ENCODE measurements around the gene PLPP3. TPM values are rescaled to one million over a fixed set of nuclear protein-coding genes. Genes with fewer than 3 reads are reported as not detected.

Gene PLPP3
- total and polyA plus RNA-seq, 2 of the 8 experiments (the other 6 are each of a cell fraction or from before 2014, with no cell fraction given) = 33.2 to 42.0 TPM

DNA sequence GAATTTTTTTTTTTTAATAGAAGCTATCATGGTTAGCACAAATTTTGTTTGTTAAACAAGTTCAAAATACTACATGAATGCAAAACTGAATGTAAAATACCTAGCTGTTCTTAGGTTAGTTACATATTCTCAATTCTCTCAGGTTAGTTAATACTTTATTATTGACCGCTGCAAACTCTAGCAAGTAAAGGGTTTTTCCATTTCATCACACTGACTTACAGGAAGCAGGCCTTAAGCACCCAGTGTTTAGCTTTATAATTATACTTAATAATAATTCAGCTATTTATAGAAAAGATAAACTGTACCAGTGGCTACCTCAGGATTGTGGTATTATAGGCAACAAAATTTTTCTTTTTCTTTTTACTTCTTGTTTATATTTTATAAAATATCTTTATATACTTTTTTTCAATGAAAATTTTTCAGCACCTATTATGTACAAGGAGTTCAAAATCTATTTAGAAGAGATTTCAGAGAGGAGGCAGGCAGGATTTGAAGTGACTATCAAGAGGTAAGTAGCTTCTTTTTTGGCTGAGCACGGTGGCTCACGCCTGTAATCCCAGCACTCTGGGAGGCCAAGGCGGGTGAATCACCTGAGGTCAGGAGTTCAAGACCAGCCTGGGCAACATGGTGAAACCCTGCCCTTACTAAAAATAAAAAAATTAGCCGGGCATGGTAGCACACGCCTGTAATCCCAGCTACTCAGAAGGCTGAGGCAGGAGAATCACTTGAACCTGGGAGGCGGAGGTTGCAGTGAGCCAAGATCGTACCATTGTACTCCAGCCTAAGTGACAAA, 17.9 kb downstream of the PLPP3 start (continued):
- TF ChIP-seq CHD7 (IDR thresholded peaks at IDR 0.05; ENCODE audit: insufficient replicate concordance, low read length) (no peak), SP1 (IDR thresholded peaks at IDR 0.05; ENCODE audit: low read depth, low read length) (no peak), ASH2L (IDR thresholded peaks at IDR 0.05; ENCODE audit: low read length) (no peak), SIRT6 (IDR thresholded peaks at IDR 0.05; ENCODE audit: low read length) (no peak), GTF2F1 (IDR thresholded peaks at IDR 0.05; ENCODE audit: borderline replicate concordance, low read depth, low read length) (no peak), HDAC2 (IDR thresholded peaks at IDR 0.05; ENCODE audit: borderline replicate concordance in 1 of 2, low read depth in 2 of 2, low read length in 2 of 2) (no peak), CREB1 (IDR thresholded peaks at IDR 0.05) (no peak), RXRA (IDR thresholded peaks at IDR 0.05; ENCODE audit: insufficient read depth, low read depth, low read length) (no peak)
- TF ChIP-seq, protein P1, sequence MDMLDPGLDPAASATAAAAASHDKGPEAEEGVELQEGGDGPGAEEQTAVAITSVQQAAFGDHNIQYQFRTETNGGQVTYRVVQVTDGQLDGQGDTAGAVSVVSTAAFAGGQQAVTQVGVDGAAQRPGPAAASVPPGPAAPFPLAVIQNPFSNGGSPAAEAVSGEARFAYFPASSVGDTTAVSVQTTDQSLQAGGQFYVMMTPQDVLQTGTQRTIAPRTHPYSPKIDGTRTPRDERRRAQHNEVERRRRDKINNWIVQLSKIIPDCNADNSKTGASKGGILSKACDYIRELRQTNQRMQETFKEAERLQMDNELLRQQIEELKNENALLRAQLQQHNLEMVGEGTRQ (IDR thresholded peaks at IDR 0.05; ENCODE audit: low read length) = no peak

Measured in H1 (cell line).